HG02938 (cell line): ENCODE measurements around the gene PNO1.
"Not testable (repeated sequence)": the region's sequence is repeated elsewhere in the genome, so short reads cannot be mapped to it uniquely, and the experiment has no call there.

ENCODE experiments used
- ATAC-seq: cut with Tn5 transposase; IDR thresholded peaks from one replicate; pipeline ENCODE4 v1.9.1; 2021; ENCODE audit warnings: mild to moderate bottlenecking, moderate library complexity; ENCODE audit not compliant: unreplicated experiment

PNO1 gene

DNA sequence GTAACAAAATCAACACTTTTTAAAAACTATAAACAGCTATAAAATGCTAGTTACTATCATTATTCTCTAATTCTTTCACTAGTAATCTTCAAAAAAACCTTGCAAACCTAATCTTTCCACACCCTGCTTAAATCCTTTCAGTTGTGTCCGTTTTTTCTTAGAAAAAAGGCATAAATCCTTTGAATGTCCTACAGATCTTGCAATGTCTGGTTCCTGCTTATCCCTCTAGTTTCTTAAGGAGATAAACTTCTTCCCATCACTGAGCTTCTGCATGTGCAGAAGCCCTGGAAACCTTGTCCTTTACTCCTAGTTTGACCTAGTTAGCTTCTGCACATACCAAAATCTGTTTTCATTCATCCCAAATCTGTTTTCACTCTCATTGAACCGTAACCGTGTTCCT, 1.3 kb upstream of the PNO1 start:
- no peak for ATAC-seq

DNA sequence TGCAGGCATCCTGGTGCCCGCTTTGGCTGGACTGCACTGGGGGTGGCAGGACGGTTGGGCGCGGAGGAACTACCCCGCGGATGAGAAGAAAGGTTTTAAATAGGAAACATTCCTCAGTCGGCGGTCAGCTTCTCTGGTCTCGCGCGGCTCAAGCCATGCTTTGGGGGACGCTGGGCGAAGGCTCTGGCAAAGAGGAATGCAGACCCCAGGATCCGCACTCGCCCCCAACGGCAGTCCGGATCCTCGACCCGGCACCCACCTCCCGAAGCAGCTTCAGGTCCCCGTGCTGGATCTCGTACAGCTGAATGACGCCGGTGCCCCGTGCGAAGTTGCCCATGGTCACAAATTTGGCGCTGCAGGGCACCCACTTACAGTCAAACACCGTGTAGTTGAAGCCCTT, 686 bp upstream of the PNO1 start:
- ATAC-seq: peak; percentile 22

DNA sequence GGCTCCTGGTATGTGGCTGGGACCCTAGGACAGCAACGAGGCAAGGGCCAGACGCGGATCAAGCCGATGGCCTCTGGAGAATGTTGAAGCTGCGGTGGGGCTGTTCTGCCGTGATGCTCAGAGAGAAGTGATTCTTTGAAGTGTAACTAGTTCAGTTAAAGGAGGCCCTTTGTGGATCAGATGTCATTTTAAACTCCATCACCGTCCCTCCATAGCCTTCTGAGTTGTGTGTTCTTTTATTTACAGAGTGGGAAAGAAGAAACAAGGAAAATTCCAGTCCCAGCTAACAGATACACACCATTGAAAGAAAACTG, 403 bp downstream of the PNO1 start:
- no peak for ATAC-seq

DNA sequence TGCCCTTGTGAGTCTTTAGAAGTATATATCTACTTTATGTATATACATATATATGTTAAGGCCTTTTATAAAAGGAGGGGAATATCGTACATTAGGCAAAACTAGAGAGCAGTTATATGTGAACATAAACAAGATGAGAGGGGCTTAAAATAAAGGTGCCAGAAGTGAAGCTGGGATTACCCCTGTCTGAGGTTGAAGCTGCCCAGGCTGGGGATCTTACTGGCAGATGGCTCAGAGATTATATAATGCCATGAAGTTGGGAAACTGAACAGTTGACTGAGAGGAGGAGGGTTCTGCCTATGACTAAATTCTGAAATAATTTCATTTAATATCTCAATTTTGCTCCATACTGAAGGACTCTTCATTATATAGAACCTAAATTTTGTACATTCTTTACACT, 6.0 kb downstream of the PNO1 start:
- ATAC-seq: no peak

DNA sequence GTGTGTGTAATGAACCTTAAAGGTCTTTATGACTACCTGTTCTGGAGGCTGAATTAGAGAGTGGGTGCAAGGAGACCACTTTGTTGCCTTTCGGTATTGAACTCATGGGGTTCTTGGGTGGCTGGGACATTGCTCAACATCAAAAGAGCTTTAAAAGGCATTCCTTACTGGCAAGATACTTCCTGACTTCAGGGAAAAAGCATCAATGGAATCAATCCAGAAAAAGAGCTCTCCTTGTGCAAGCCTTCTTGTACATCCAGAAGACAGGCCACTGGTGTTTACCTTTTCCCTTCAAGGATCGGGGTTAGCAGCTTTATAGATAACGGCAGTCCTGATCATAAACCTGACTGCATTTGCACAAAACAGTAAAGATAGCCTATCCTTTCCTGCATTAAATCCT, 9.5 kb downstream of the PNO1 start:
- ATAC-seq: no peak

DNA sequence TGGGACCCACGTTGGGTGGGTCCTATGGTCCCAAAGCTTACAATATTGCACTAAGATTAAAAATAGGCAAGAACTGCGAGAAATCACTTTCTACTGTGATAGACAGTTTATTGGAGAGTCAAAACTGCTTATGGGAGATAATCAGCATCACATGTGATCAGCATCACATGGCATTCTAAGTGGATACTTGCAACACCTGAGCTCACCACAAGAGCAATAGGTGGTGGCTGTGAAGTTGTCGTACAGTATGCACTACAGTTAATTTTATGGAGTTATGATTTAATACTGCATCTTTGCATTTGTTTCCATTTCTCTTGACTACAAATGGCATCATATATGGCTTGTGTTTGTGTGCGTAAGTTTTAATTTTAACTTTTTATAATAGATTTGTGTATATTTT, 11.6 kb downstream of the PNO1 start:
- ATAC-seq: no peak

DNA sequence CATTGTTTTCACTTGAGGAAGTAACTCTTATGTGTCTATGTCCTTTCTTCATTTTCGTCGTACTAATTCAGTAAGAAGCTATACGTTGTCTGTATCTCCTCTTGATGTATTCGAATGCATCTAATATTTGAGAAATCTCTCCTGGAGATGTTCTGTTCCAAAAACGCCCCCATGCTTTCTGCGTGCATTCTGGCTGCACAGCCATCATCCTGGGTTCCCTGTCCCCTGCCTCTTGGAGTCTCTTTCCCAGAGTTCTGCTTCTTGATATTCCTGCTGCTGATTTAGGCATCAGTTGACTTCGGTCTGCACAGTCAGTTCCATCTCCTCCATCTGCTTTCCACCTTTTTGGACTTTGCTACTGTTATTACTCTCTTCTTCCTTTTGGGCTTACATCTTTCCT, 13.5 kb downstream of the PNO1 start:
- ATAC-seq: no peak

DNA sequence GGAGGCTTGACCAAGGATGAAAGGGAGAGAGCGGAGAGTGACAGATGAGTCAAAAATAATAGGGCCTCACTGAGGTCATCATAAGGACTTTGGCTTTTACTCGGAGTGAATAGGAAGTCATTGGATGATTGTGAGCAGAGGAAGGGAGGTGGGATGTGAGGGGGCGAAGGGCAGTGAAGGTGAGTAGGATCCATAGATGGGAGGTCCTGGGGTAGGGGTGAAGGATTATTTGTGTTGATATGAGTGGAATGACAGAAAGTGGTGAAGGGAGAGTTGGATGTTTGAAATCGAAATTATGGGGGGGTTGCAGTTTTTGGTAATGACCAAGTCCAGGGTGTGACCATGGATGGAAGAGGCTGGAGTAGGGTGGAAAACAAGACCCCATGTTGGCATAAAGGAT, 14.0 kb downstream of the PNO1 start:
- no peak for ATAC-seq

DNA sequence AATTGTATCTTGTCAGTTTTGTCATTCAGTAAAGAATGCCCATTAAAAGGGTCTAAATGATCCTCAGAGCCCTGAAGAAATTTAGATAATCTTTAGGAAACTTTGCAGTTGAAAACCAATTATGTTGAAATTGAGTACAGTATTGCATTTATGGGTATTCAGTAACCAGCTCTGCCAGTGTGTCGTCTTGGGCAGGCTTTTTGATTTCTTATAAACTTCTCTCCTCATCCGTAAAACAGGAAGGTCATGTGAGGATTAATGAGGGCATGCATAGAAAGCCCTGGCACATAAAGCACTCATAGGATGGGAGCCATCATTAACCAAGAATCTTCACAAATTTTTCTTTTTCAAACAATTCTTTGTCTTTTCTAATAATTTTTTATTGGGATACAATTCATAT, 14.8 kb downstream of the PNO1 start:
- no peak for ATAC-seq

DNA sequence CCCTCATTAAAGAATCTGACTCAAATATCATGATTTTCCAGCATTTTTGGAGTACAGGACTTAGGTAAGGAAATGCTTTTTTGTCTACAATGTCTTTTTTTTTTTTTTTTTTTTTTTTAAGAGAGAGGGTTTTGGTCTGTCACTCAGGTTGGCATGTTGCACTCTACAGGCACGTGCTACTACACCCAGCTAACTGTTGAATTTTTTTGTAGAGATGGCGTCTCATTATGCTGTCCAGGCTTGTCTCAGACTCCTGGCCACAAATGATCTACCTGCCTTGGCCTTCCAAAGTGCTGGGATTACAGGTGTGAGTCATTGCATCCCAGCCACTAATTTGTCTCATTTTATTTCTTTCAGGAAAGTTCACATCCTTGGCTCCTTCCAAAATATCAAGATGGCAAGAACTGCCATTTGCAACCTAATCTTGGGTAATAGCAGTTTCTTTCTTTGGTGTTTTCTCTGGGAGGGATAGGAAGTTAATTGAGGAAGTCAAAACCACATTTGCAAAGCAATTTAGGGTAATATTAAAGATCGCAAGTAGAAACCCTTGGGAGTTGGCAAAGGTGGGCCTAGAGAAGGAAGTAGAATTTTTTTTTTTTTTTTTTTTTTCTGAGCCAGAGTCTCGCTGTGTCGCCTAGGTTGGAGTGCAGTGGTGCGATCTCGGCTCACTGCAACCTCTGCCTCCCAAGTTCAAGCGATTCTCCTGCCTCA, 15.5 kb downstream of the PNO1 start:
- ATAC-seq: no peak

DNA sequence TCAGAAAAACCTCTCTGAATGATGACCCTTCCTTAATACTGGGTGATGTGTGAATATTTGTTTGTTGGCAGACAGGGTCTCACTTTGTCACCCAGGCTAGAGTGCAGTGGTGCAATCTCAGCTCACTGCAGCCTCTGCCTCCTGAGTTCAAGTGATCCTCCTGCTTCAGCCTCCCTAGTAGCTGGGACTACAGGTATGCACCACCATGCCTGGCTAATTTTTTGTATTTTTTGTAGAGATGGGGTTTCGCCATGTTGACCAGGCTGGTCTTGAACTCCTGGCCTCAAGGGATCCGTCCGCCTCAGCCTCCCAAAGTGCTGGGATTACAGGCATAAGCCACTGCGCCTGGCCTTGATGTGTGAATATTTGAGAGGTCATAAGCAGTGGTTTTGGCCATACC, 17.5 kb downstream of the PNO1 start:
- not testable (repeated sequence) for ATAC-seq

DNA sequence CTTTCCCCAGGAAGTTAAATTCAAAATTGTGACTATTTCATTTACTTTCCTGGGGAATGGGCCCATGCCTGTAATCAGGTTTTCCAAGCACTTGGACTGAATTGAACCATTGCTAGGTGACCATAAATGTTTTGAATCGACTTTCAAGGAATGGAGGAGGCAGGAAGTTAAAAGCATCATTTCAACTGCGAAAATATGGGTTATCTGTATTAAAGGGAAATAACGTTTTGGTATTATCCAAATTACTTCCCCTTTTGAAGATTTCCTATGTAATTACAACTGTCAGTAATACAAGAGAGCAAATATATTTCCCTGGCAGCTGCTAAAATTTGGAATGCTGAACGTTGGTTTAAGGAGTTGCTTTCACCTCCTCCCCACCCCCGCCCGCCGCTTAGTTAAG, 19.0 kb downstream of the PNO1 start:
- no peak for ATAC-seq

DNA sequence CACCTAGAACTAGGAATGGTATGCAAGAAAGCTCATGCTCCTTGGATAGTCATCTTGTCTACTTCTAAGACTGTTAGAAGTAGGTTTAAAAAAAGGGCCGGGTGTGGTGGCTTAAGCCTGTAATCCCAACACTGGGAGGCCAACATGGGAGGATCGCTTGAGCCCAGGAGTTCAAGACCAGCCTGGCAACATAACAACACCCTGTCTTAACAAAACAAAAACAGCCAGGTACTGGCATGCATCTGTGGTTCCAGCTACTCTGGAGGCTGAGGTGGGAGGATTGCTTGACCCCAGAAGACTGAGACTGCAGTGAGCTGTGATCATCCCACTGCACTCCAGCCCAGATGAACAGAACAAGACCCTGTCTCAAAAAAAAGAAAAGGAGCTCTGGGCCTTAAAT, 19.9 kb downstream of the PNO1 start:
- ATAC-seq: no peak

DNA sequence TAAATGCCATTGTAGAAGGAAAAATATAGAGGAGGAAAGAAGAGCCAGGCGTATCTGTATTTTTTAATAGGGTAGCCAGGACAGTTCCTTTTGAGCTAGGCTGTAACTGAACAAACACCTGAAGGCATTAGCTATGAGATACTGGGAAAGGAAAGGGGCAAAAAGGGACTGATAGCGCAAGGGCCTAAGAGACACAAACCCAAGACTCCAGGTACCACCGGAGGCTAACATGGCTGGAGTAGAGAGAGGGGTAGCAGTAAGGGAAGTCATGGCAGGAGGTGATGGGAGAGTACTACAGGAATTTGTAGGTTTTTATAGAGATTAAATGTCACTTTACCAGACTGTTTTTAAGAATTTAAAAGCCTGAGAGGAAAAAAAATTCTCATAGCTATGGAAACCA, 20.7 kb downstream of the PNO1 start:
- no peak for ATAC-seq

DNA sequence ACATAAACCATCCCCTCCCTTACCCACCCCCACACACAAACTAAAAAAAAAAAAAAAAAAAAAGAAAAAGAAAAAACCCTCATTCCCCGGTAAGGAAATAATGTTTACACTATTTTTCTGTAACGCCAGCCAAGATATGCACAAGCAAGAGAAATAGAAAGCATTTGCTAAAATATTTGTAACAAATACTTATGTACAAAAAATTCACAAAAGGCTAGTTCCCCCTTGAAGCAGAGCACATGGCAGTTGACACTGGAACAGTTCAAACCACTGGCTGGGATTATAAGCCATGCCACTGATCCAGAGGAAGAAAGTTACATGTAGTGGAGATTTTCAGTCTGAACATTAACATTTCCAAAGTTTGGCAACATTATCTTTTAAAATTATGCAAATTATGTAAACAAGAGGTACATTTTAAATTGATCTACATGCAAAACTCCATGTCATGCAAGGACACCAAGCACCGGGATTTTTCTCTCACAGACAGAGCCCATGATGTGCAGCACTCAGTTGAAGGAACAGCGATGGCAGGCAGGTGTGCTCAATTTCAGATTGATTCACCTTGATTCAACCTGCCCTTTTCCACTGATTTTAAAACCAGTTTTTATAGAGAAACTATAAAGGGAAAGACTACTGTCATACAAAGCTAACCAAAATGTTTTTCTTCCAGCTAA, 21.4 kb downstream of the PNO1 start:
- no peak for ATAC-seq

DNA sequence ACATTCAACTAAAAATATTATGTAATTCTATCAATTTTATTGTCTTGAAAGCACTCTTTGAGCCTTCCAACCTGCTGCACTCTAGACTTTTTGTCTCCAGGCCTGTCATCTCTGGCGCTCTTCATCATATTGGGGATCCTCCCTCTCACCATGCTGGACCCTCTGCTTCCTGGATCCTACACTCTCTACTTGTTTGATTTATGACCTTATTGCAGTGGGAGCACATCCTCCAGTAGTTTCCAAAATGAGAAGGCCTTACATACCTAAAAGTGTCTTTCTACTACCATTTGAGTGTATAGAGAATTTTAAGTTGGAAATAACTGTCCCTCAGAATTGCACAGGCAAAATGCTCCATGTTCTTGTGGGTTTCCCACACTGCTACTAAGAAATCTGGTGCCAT, 25.2 kb downstream of the PNO1 start:
- no peak for ATAC-seq

DNA sequence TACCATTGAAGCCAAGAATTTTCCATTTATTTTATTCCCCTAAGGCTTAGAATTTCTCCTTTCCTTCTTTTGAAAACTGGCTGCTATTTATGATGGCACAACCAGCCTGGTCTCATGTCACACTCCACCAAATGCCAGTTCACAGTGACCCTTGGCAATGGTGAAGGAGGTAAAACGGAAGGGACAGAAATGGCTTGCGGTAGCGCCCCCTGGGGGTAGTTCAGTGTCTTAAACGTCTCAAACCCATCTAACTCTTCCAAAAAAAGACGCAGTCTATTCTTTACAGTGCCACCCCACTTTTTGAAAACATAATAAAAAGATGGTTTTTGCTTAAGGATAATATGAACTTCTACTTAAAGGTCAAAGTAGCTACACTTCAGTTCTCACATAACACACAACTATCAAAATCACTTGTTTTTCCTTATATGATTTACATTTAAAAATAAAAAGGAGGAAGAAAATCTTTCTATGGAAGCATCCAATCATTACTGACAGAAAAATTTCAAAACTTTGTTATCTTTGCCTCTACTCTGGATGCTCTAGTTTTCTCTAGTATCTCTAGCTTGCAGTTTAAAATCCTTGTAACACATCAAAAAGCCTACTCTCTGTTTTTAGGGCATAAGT, 28.0 kb downstream of the PNO1 start:
- ATAC-seq: no peak

DNA sequence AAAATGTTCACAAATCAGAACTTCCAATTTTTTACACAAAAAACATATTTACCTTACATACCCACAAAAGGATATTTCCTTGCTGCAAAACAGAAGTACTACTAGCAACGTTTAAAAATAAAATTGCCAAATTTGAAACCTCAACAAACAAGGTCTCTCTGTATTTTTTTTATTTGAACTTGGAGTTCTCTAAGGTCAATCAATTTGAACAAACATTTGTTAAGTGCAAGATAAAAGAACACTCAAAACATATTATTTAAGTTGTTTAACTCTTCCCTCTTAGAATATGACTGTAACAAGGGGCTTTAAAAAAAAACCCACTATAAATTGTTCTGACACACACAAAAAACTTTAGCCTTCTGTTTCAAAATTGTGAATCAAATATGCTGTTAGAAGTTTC, 29.6 kb downstream of the PNO1 start:
- no peak for ATAC-seq

DNA sequence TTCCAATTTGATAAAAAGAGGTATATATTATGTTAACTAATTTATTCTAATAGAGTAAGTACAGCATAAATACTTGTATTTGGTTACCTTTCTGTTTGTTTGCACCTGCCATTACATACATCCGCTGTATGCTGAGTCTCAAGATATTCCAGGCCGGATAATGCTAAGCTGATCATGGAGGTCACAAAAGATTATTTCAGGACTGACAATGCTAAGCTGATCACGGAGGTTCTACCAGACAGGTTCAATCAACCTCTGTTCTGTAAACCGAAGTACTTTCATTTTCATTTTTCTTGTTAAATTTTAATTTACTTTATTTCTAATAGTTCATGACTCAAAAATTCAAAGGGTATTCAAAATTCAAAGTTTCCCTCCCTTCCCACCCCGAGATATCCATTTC, 31.1 kb downstream of the PNO1 start:
- ATAC-seq: no peak

DNA sequence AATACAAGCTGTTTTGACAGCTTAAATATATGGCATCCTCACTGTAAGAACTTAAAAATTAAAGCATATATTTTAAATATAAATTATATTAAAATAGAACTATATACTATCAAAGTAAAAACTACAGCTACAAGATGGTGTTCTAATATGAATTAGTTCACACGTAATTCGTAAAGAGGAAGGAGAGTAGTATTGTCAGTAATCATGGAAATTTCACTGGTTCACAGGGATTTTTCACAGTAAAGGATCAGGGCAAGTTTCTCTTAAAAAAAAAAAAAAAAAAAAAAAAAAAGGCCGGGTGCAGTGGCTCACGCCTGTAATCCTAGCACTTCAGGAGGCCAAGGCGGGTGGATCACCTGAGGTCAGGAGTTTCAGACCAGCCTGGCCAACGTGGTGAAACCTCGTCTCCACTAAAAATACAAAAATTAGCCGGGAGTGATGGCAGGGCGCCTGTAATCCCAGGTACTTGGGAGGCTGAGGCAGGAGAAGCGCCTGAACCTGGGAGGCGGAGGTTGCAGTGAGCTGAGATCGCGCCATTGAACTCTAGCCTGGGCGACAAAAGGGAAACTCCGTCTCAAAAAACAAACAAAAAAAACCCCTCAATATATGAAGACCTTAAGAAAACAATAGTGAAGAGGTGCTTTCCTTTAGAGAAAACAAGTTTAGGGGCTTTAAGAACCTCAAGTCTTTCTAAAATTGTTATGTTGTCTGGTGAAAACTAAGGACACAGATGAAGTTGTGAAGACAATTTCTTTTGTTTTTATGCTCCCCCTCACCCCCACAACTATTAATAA, 32.5 kb downstream of the PNO1 start:
- no peak for ATAC-seq

DNA sequence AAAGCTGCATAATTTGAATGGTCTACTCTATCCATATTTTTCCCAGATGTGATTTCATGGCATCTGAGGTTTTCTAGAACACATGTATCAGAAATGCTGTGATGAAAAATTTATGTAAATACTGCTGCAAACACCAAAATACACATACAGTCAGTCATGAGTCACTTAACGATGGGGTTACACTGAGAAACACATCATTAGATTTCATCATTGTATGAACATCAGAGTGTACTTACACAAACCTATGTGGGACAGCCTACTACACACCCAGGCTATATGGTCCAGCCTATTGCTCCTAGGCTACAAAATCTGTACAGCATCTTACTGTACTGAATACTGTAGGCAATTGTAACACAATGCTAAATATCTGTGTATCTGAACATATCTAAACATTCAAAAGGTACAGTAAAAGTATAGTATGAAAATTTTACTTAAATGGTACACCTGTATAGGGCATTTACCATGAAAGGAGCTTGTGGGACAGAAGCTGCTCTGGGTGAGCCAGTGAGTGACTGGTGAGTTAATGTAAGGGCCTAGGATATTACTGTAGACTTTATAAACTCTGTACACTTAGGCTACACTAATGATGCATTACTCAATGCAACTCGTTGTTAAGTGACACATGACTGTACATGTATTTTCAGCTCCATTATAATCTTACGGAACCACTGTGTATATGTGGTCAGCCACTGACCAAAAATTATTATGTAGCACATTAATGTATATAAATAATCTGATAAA, 33.5 kb downstream of the PNO1 start:
- ATAC-seq: no peak
